H1 (cell line): ENCODE results near the gene COL4A3. TPM values are rescaled to one million over a fixed set of nuclear protein-coding genes. Genes with fewer than 3 reads are reported as not detected.

Experiments used
- CTCF ChIA-PET: fragments of 300-600 bp; sonication (Branson Sonifier 250); formaldehyde crosslinking; loops from one replicate; lab custom pipeline; 2021; ENCODE audit not compliant: partially characterized antibody; lab: Charles Lee
- POLR2A ChIA-PET: fragments of 300-600 bp; sonication (Branson Sonifier 250); formaldehyde crosslinking; loops from one replicate; lab custom pipeline; 2021; ENCODE audit warnings: inconsistent platforms; ENCODE audit not compliant: partially characterized antibody; lab: Charles Lee
- DNase-seq, 2 experiments: peaks; one replicate each; pipeline versions ENCODE4 v3.0.0 to v3.0.0-alpha.2; 2010 to 2022; ENCODE audit warnings: low spot score in 2 of 2, low read depth in 1 of 2, mixed read lengths in 1 of 2
- FAIRE-seq: peaks from 2 replicates; lab custom pipeline; 2011; peaks lifted over from hg19 to GRCh38; lab: Jason Lieb, UNC
- H2AFZ ChIP-seq: 2 replicates; pipeline ENCODE4 v1.8.1; 2012; ENCODE audit warnings: low read length, inconsistent platforms
- H2AK5ac ChIP-seq: 2 replicates; pipeline ENCODE4 v1.6.1; 2013; ENCODE audit warnings: low read depth, low read length
- H2BK120ac ChIP-seq: replicated peaks from 2 replicates; pipeline ENCODE3; 2013; ENCODE audit warnings: low read depth, low read length, inconsistent platforms
- H2BK12ac ChIP-seq: 2 replicates; pipeline ENCODE4 v1.6.1; 2013; ENCODE audit warnings: low read depth, low read length
- H2BK15ac ChIP-seq: 2 replicates; pipeline ENCODE4 v1.6.1; 2013; ENCODE audit warnings: low read length
- H2BK20ac ChIP-seq: 2 replicates; pipeline ENCODE4 v1.6.1; 2013; ENCODE audit warnings: low read length
- H2BK5ac ChIP-seq: 2 replicates; pipeline ENCODE4 v1.6.1; 2013; ENCODE audit warnings: low read depth, low read length
- H3K14ac ChIP-seq: 2 replicates; pipeline ENCODE4 v1.6.1; 2013; ENCODE audit warnings: inconsistent platforms; ENCODE audit not compliant: insufficient read length
- H3K18ac ChIP-seq: 2 replicates; pipeline ENCODE4 v1.6.1; 2013; ENCODE audit warnings: low read length; ENCODE audit errors: extremely low read depth
- H3K23ac ChIP-seq: 2 replicates; pipeline ENCODE4 v1.6.1; 2013; ENCODE audit warnings: inconsistent platforms; ENCODE audit not compliant: insufficient read length
- H3K23me2 ChIP-seq: 2 replicates; pipeline ENCODE4 v1.6.1; 2013; ENCODE audit warnings: low read depth, low read length
- H3K27ac ChIP-seq: 2 replicates; pipeline ENCODE4 v1.6.1; 2011; ENCODE audit warnings: low read depth, low read length, inconsistent platforms
- H3K27me3 ChIP-seq, 4 experiments: replicated peaks in 1 of 4; 1 replicate in 1 of 4; 2 replicates in 3 of 4; pipeline versions ENCODE4 v1.6.1 to v1.8.1; 2011 to 2013; ENCODE audit warnings: low read length in 3 of 4, mild to moderate bottlenecking in 3 of 4, inconsistent platforms in 2 of 4, mixed read lengths in 2 of 4, moderate library complexity in 1 of 4; ENCODE audit not compliant: control insufficient read depth in 3 of 4, insufficient read depth in 3 of 4; ENCODE audit errors: extremely low read depth in 1 of 4
- H3K36me3 ChIP-seq, 4 experiments: 2 replicates each; pipeline versions ENCODE4 v1.6.1 to v1.8.1; 2011 to 2013; ENCODE audit warnings: mild to moderate bottlenecking in 4 of 4, low read length in 3 of 4, moderate library complexity in 2 of 4, control low read depth in 1 of 4, inconsistent platforms in 1 of 4; ENCODE audit not compliant: insufficient read depth in 4 of 4, control insufficient read depth in 2 of 4
- H3K4ac ChIP-seq: replicated peaks from 2 replicates; pipeline ENCODE3; 2013; ENCODE audit warnings: low read length, low read depth, mixed read lengths, inconsistent platforms; ENCODE audit not compliant: insufficient read length
- H3K4me1 ChIP-seq, 4 experiments: replicated peaks in 1 of 4; 1 replicate in 1 of 4; 2 replicates in 3 of 4; pipeline versions ENCODE4 v1.6.1 to v1.8.1; 2011 to 2013; ENCODE audit warnings: low read length in 3 of 4, inconsistent platforms in 2 of 4, mixed read lengths in 1 of 4; ENCODE audit not compliant: insufficient read depth in 4 of 4, control insufficient read depth in 3 of 4
- H3K4me2 ChIP-seq, 2 experiments: 2 replicates each; pipeline versions ENCODE4 v1.6.1 to v1.8.1; 2011 to 2013; ENCODE audit warnings: low read depth in 2 of 2, low read length in 2 of 2, control low read depth in 1 of 2, inconsistent platforms in 1 of 2, mild to moderate bottlenecking in 1 of 2; ENCODE audit not compliant: insufficient read depth in 1 of 2
- H3K4me3 ChIP-seq, 4 experiments: fragments of 200-600, 300-600 bp in 1 of 4; sonication (generic), shearing (Covaris generic), sonication (Bioruptor Twin) in 1 of 4; 2 replicates each; pipeline versions ENCODE4 v1.5.1 to v1.8.1; 2011 to 2016; ENCODE audit warnings: low read length in 4 of 4, low read depth in 3 of 4, control low read depth in 2 of 4, inconsistent platforms in 2 of 4, mild to moderate bottlenecking in 2 of 4, mixed read lengths in 1 of 4, moderate library complexity in 1 of 4; ENCODE audit not compliant: insufficient read depth in 2 of 4; ENCODE audit errors: extremely low read depth in 1 of 4
- H3K56ac ChIP-seq: replicated peaks from 2 replicates; pipeline ENCODE3; 2013; ENCODE audit warnings: low read depth, mild to moderate bottlenecking, mixed read lengths, low read length, inconsistent platforms; ENCODE audit not compliant: insufficient read length
- H3K79me1 ChIP-seq: 2 replicates; pipeline ENCODE4 v1.6.1; 2013; ENCODE audit warnings: low read depth, low read length, control low read depth
- H3K79me2 ChIP-seq, 2 experiments: 2 replicates each; pipeline versions ENCODE4 v1.6.1 to v1.8.1; 2012 to 2013; ENCODE audit warnings: low read length in 2 of 2, mild to moderate bottlenecking in 2 of 2, inconsistent platforms in 1 of 2; ENCODE audit not compliant: insufficient read depth in 2 of 2, control insufficient read depth in 1 of 2
- H3K9ac ChIP-seq, 4 experiments: replicated peaks in 1 of 4; 1 replicate in 1 of 4; 2 replicates in 3 of 4; pipeline versions ENCODE4 v1.6.1 to v1.8.1; 2011 to 2013; ENCODE audit warnings: low read depth in 3 of 4, low read length in 3 of 4, control low read depth in 2 of 4, mild to moderate bottlenecking in 2 of 4, moderate library complexity in 2 of 4, inconsistent platforms in 1 of 4; ENCODE audit errors: extremely low read depth in 1 of 4
- H3K9me3 ChIP-seq, 2 experiments: 2 replicates each; pipeline versions ENCODE4 v1.6.1 to v1.8.1; 2012 to 2013; ENCODE audit warnings: mild to moderate bottlenecking in 2 of 2, moderate library complexity in 2 of 2, control low read depth in 1 of 2, inconsistent platforms in 1 of 2, low read depth in 1 of 2, low read length in 1 of 2, mixed read lengths in 1 of 2; ENCODE audit not compliant: insufficient read depth in 2 of 2
- H4K20me1 ChIP-seq, 2 experiments: replicated peaks in 1 of 2; 2 replicates each; pipeline versions ENCODE3 to v1.8.1; 2011 to 2013; ENCODE audit warnings: inconsistent platforms in 2 of 2, low read length in 2 of 2, mild to moderate bottlenecking in 1 of 2; ENCODE audit not compliant: insufficient read depth in 2 of 2, control insufficient read depth in 1 of 2
- H4K5ac ChIP-seq: 2 replicates; pipeline ENCODE4 v1.6.1; 2013; ENCODE audit warnings: low read length, low read depth, mixed read lengths, inconsistent platforms; ENCODE audit not compliant: insufficient read length
- H4K8ac ChIP-seq: 2 replicates; pipeline ENCODE4 v1.8.0; 2013; ENCODE audit warnings: mild to moderate bottlenecking, moderate library complexity, low read length, inconsistent platforms; ENCODE audit not compliant: insufficient read depth; ENCODE audit errors: extremely low read depth
- H4K91ac ChIP-seq: replicated peaks from 2 replicates; pipeline ENCODE3; 2013; ENCODE audit warnings: low read length, mixed read lengths, inconsistent platforms; ENCODE audit not compliant: insufficient read length
- ATF2 ChIP-seq: IDR thresholded peaks from 2 replicates; pipeline ENCODE4 v1.6.1; 2012; ENCODE audit warnings: low read length, inconsistent platforms
- CBX5 ChIP-seq: fragments of 300-800, 300-1000 bp; sonication (generic); IDR thresholded peaks from 2 replicates; pipeline ENCODE4 v1.7.1; 2016; ENCODE audit warnings: antibody characterized with exemption, low read length, low read depth
- EGR1 ChIP-seq: IDR thresholded peaks from 2 replicates; pipeline ENCODE4 v1.6.1; 2011; ENCODE audit warnings: low read depth, low read length, borderline replicate concordance
- KDM1A ChIP-seq: fragments of 200-600, 300-600 bp; sonication (generic); IDR thresholded peaks from 2 replicates; pipeline ENCODE4 v1.7.1; 2016; ENCODE audit warnings: mild to moderate bottlenecking, low read length, borderline replicate concordance
- NANOG ChIP-seq: IDR thresholded peaks from 2 replicates; pipeline ENCODE4 v1.6.1; 2011; ENCODE audit warnings: low read length, low read depth, mild to moderate bottlenecking, inconsistent platforms; ENCODE audit not compliant: insufficient read depth, poor library complexity, severe bottlenecking
- WGBS, 2 experiments: shearing (Covaris generic) in 1 of 2; methylation state at CpG; one replicate each; pipeline versions ENCODE4 v1.1.6 to v1.1.7; 2013 to 2015; ENCODE audit warnings: low lambda C conversion rate in 2 of 2, mixed read lengths in 2 of 2, inconsistent platforms in 1 of 2, low coverage in 1 of 2, missing lambda C conversion rate in 1 of 2; ENCODE audit not compliant: insufficient replicate concordance in 2 of 2, insufficient coverage in 1 of 2, insufficient read length in 1 of 2; ENCODE audit errors: extremely low coverage in 1 of 2, missing lambda C conversion rate in 1 of 2; 5-methylcytosine and 5-hydroxymethylcytosine counted together
- polyA plus RNA-seq, 7 experiments: library from polyadenylated mRNA; depleted of rRNA in 3 of 7; stranded (reverse) in 5 of 7; unstranded in 2 of 7; fragments of >200 nt in 5 of 7; fragments of 200-250 nt in 2 of 7; gene quantifications; 1 replicate in 5 of 7; 2 replicates in 1 of 7; 4 replicates in 1 of 7; pipeline versions ENCODE4 v1.2.1 to v1.2.3, GENCODE V29; 2011 to 2013; ENCODE audit warnings: missing spikeins in 2 of 7, mixed read lengths in 2 of 7
- total RNA-seq: library from RNA; stranded (reverse); fragmentation: NEBNext Ultra II Directional; extraction: Animal tissue kit (Norgen Biotek cat#: 25700); gene quantifications from 2 replicates; pipeline ENCODE4 v1.2.1, GENCODE V29; 2021

Gene COL4A3
- total and polyA plus RNA-seq, 2 of the 8 experiments (the other 6 are each of a cell fraction or from before 2014, with no cell fraction given), result 0.12 to 0.17 TPM

- FAIRE-seq (no peak), DNase-seq (no peak)
- Histone ChIP-seq H3K27me3 (peaks cover 21 to 46% (median 34%) of the 10 kb centered on the region in 4 experiments), H4K20me1 (no peaks in the 10 kb centered on the region), H3K4me3 (no peak overlapping the region), H3K4me1 (peaks cover 0 to 4% (median 0%) of the 10 kb centered on the region in 4 experiments; a peak in 1 of 7 replicates), H2BK15ac (no peak overlapping the region), H3K27ac (no peak overlapping the region), H4K5ac (no peak overlapping the region), H2BK20ac (no peak overlapping the region), H2BK120ac (no peak overlapping the region), H3K14ac (no peak overlapping the region), H3K79me1 (no peaks in the 10 kb centered on the region), H2AK5ac (no peak overlapping the region), H3K4me2 (peak overlapping the region in 1 of 2 experiments; percentile 14; a peak in 1 of 4 replicates), H3K36me3 (no peaks in the 10 kb centered on the region), H3K4ac (no peak overlapping the region), H4K8ac (no peak overlapping the region), H3K9me3 (no peaks in the 10 kb centered on the region), H3K9ac (no peak overlapping the region), H3K23ac (no peak overlapping the region), H2AFZ (no peak overlapping the region), H4K91ac (no peak overlapping the region), H3K56ac (no peak overlapping the region), H2BK5ac (no peak overlapping the region), H3K18ac (no peak overlapping the region), H3K23me2 (no peaks in the 10 kb centered on the region), H2BK12ac (no peak overlapping the region), H3K79me2 (no peaks in the 10 kb centered on the region)
- no peak for TF ChIP-seq KDM1A
- TF ChIP-seq ATF2, result no peak
- peak; percentile 48 for TF ChIP-seq NANOG
- no peak for TF ChIP-seq CBX5
- TF ChIP-seq EGR1, result no peak
- 60% methylated on average over 2 of the region's 2 CpGs; no CpG with 5 or more reads in 1 of the 2 experiments for WGBS, 2 experiments
- ChIA-PET POLR2A (no interaction called here), CTCF (interaction anchor here (0.8 to 2.4 kb wide), 2 partner anchors 31 to 174 kb away, joined by 3 to 8 read pairs; no protein-coding TSS in a partner anchor)
Observed at GRCh38 chr2:227207573-227207972, 43.1 kb downstream of the COL4A3 start.
